SK-N-SH treated with all-trans-retinoic acid at 6 μM for 48 hours (cell line): ENCODE data around the gene ZFHX3.

Experiments used
- ATAC-seq: fragments of 200-7000 bp; cut with Tn5 transposase; 3 replicates; pipeline ENCODE4 v1.9.1; 2020; ENCODE audit warnings: mild to moderate bottlenecking, moderate library complexity
- ARNTL ChIP-seq: fragments of 450-650 bp; formaldehyde crosslinking; IDR thresholded peaks from 2 replicates; pipeline ENCODE4 v1.5.0; 2020; ENCODE audit warnings: low read depth, mild to moderate bottlenecking, moderate library complexity, borderline replicate concordance
- BACH2 ChIP-seq: fragments of 250-450 bp; sonication (Bioruptor Pico); IDR thresholded peaks from 2 replicates; pipeline ENCODE4 v1.9.0; 2021; ENCODE audit warnings: mild to moderate bottlenecking, borderline replicate concordance
- CSDC2 ChIP-seq: fragments of 250-450 bp; sonication (Bioruptor Pico); IDR thresholded peaks from 2 replicates; pipeline ENCODE4 v1.5.0; 2020; ENCODE audit warnings: mild to moderate bottlenecking, moderate library complexity
- ESRRG ChIP-seq: fragments of 250-450 bp; sonication (Bioruptor Pico); IDR thresholded peaks from 2 replicates; pipeline ENCODE4 v1.6.1; 2021; ENCODE audit warnings: mild to moderate bottlenecking
- GLIS3 ChIP-seq: fragments of 250-450 bp; sonication (Bioruptor Pico); IDR thresholded peaks from 2 replicates; pipeline ENCODE4 v1.5.0; 2020; ENCODE audit warnings: mild to moderate bottlenecking, moderate library complexity
- ISL1 ChIP-seq: fragments of 250-450 bp; sonication (Bioruptor Pico); IDR thresholded peaks from 2 replicates; pipeline ENCODE4 v2.1.2; 2022; ENCODE audit warnings: mild to moderate bottlenecking, moderate library complexity
- PPARA ChIP-seq: fragments of 250-450 bp; sonication (Bioruptor Pico); IDR thresholded peaks from 2 replicates; pipeline ENCODE4 v1.5.0; 2020; ENCODE audit warnings: mild to moderate bottlenecking, borderline replicate concordance
- RARB ChIP-seq: fragments of 250-450 bp; sonication (Bioruptor Pico); IDR thresholded peaks from 2 replicates; pipeline ENCODE4 v1.8.0; 2021; ENCODE audit warnings: mild to moderate bottlenecking, moderate library complexity
- SNAI2 ChIP-seq: fragments of 250-450 bp; sonication (Bioruptor Pico); IDR thresholded peaks from 2 replicates; pipeline ENCODE4 v1.5.0; 2020; ENCODE audit warnings: mild to moderate bottlenecking, moderate library complexity
- TCF4 ChIP-seq: fragments of 250-450 bp; sonication (Bioruptor Pico); IDR thresholded peaks from 2 replicates; pipeline ENCODE4 v1.8.0; 2021; ENCODE audit warnings: mild to moderate bottlenecking, moderate library complexity, borderline replicate concordance
- TOX ChIP-seq: fragments of 250-450 bp; sonication (Bioruptor Pico); IDR thresholded peaks from 2 replicates; pipeline ENCODE4 v1.8.0; 2021; ENCODE audit warnings: mild to moderate bottlenecking, moderate library complexity, borderline replicate concordance
- ZC3H10 ChIP-seq: fragments of 250-450 bp; sonication (Bioruptor Pico); IDR thresholded peaks from 2 replicates; pipeline ENCODE4 v1.5.1; 2021; ENCODE audit warnings: mild to moderate bottlenecking, moderate library complexity
- ZFP3 ChIP-seq: fragments of 250-450 bp; sonication (Bioruptor Pico); IDR thresholded peaks from 2 replicates; pipeline ENCODE4 v1.5.0; 2020; ENCODE audit warnings: mild to moderate bottlenecking, moderate library complexity
- ZFP30 ChIP-seq: fragments of 450-650 bp; formaldehyde crosslinking; IDR thresholded peaks from 2 replicates; pipeline ENCODE4 v1.5.0; 2022; ENCODE audit warnings: mild to moderate bottlenecking, moderate library complexity
- ZNF565 ChIP-seq: fragments of 450-650 bp; formaldehyde crosslinking; conservative IDR thresholded peaks from 2 replicates; pipeline ENCODE4 v1.5.0; 2020; ENCODE audit warnings: low read depth, mild to moderate bottlenecking, moderate library complexity
- ZNF70 ChIP-seq: fragments of 450-650 bp; formaldehyde crosslinking; IDR thresholded peaks from 2 replicates; pipeline ENCODE4 v1.5.0; 2020; ENCODE audit warnings: mild to moderate bottlenecking, moderate library complexity
- ZNF8 ChIP-seq: fragments of 450-650 bp; formaldehyde crosslinking; IDR thresholded peaks from 2 replicates; pipeline ENCODE4 v1.5.0; 2020; ENCODE audit warnings: mild to moderate bottlenecking, moderate library complexity
- TF ChIP-seq, protein P1 (sequence below): fragments of 250-450 bp; sonication (Bioruptor Pico); IDR thresholded peaks from 2 replicates; pipeline ENCODE4 v1.8.0; 2021; ENCODE audit warnings: low read depth, mild to moderate bottlenecking, moderate library complexity, borderline replicate concordance
- TF ChIP-seq, protein P2 (sequence below): fragments of 250-450 bp; sonication (Bioruptor Pico); IDR thresholded peaks from 2 replicates; pipeline ENCODE4 v1.5.0; 2020; ENCODE audit warnings: mild to moderate bottlenecking, moderate library complexity
- TF ChIP-seq, protein P3 (sequence below): fragments of 250-450 bp; sonication (Bioruptor Pico); IDR thresholded peaks from 2 replicates; pipeline ENCODE4 v1.5.1; 2020; ENCODE audit warnings: low read depth, mild to moderate bottlenecking, moderate library complexity
- TF ChIP-seq, protein P4 (sequence below): fragments of 250-450 bp; sonication (Bioruptor Pico); IDR thresholded peaks from 2 replicates; pipeline ENCODE4 v1.8.0; 2020; ENCODE audit warnings: mild to moderate bottlenecking, moderate library complexity, borderline replicate concordance

The ZFHX3 gene

DNA sequence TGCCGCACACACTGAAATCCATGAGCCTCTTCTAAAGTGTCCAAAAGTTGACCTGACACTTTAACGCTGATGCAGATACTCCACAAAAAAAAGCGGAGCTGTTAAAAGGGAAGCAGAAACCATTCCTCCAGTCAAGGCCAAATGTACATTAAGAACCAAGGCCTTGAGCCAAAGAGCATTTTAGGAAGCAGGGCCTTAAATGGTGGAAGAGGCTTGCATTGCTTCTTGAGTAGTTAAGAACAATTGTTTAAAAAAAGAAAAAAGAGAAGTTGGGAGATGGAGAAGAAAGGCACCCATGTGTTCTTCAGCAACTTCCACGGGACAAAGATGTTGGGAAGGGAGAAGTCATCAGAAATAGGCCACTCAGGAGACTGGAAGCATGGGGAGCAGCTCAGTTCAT is 6.3 kb downstream of the ZFHX3 start:
- TF ChIP-seq ARNTL (CRISPR knock-in tag), result no peak
- TF ChIP-seq, protein P1, sequence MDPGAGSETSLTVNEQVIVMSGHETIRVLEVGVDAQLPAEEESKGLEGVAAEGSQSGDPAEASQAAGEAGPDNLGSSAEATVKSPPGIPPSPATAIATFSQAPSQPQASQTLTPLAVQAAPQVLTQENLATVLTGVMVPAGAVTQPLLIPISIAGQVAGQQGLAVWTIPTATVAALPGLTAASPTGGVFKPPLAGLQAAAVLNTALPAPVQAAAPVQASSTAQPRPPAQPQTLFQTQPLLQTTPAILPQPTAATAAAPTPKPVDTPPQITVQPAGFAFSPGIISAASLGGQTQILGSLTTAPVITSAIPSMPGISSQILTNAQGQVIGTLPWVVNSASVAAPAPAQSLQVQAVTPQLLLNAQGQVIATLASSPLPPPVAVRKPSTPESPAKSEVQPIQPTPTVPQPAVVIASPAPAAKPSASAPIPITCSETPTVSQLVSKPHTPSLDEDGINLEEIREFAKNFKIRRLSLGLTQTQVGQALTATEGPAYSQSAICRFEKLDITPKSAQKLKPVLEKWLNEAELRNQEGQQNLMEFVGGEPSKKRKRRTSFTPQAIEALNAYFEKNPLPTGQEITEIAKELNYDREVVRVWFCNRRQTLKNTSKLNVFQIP (CRISPR knock-in tag), result no peak
- no peak for ATAC-seq

DNA sequence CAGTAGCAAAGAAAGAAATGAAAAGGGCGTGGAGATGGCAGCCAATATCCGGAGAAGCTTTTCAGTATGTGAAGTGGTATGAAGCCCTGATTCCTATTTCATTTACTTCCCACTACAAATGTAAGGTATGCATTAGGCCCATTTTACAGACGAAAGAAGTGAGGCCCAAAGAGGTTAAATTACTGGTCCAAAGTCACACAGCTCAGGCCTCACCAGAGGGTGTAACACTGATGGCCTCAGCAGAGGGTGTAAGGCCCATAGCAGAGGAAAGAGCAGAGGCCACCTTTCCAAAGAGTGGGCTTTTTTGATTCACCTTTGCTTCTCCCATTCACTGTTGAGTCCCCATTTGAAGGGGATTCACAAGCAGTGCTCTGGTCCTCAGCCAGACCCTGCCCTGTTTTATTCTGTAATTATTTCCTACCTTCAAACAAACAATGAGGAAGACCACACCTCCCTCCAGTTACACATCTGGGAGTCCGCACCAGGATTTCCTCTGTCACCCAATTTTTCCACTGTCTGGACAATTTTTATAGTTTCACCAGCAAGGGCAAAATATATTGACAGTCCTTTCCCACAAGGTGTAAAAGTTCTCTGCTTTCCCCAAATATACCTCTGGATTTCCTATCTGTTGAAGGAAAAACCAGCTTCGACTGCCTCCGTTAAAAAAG is 7.1 kb downstream of the ZFHX3 start:
- ATAC-seq, result no peak
- TF ChIP-seq TCF4 (no peak), GLIS3 (no peak), ARNTL (CRISPR knock-in tag) (no peak), ZFP3 (CRISPR knock-in tag) (no peak), ZNF565 (no peak), ZC3H10 (no peak)
- TF ChIP-seq, protein P2, sequence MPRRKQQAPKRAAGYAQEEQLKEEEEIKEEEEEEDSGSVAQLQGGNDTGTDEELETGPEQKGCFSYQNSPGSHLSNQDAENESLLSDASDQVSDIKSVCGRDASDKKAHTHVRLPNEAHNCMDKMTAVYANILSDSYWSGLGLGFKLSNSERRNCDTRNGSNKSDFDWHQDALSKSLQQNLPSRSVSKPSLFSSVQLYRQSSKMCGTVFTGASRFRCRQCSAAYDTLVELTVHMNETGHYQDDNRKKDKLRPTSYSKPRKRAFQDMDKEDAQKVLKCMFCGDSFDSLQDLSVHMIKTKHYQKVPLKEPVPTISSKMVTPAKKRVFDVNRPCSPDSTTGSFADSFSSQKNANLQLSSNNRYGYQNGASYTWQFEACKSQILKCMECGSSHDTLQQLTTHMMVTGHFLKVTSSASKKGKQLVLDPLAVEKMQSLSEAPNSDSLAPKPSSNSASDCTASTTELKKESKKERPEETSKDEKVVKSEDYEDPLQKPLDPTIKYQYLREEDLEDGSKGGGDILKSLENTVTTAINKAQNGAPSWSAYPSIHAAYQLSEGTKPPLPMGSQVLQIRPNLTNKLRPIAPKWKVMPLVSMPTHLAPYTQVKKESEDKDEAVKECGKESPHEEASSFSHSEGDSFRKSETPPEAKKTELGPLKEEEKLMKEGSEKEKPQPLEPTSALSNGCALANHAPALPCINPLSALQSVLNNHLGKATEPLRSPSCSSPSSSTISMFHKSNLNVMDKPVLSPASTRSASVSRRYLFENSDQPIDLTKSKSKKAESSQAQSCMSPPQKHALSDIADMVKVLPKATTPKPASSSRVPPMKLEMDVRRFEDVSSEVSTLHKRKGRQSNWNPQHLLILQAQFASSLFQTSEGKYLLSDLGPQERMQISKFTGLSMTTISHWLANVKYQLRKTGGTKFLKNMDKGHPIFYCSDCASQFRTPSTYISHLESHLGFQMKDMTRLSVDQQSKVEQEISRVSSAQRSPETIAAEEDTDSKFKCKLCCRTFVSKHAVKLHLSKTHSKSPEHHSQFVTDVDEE (CRISPR knock-in tag), result no peak

DNA sequence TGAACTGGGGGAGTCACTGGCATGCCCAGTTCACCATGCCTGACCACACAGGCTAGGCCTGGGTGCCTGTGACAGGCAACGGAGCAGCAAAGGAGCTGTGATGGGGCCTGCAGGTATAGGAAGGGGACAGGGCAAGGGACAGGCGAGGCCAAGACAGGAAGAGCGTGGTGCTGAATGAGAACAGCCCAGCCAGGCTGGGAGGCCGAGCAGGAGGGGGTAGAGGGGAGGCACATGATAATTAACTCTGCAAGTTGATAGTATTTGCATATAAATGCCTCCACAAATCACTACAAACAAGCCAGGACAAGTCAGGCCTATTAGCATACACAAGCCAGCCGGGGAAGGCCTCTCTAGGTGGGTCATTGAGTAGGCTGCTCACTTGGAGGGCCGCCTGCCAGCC is 7.8 kb downstream of the ZFHX3 start:
- ATAC-seq, result no peak
- TF ChIP-seq ZFP30 (no peak), ZFP3 (CRISPR knock-in tag) (no peak), PPARA (CRISPR knock-in tag) (no peak), ESRRG (no peak), GLIS3 (no peak), TCF4 (no peak)
- TF ChIP-seq, protein P3, sequence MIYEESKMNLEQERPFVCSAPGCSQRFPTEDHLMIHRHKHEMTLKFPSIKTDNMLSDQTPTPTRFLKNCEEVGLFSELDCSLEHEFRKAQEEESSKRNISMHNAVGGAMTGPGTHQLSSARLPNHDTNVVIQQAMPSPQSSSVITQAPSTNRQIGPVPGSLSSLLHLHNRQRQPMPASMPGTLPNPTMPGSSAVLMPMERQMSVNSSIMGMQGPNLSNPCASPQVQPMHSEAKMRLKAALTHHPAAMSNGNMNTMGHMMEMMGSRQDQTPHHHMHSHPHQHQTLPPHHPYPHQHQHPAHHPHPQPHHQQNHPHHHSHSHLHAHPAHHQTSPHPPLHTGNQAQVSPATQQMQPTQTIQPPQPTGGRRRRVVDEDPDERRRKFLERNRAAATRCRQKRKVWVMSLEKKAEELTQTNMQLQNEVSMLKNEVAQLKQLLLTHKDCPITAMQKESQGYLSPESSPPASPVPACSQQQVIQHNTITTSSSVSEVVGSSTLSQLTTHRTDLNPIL (CRISPR knock-in tag), result no peak
- TF ChIP-seq, protein P1 (CRISPR knock-in tag), result no peak

DNA sequence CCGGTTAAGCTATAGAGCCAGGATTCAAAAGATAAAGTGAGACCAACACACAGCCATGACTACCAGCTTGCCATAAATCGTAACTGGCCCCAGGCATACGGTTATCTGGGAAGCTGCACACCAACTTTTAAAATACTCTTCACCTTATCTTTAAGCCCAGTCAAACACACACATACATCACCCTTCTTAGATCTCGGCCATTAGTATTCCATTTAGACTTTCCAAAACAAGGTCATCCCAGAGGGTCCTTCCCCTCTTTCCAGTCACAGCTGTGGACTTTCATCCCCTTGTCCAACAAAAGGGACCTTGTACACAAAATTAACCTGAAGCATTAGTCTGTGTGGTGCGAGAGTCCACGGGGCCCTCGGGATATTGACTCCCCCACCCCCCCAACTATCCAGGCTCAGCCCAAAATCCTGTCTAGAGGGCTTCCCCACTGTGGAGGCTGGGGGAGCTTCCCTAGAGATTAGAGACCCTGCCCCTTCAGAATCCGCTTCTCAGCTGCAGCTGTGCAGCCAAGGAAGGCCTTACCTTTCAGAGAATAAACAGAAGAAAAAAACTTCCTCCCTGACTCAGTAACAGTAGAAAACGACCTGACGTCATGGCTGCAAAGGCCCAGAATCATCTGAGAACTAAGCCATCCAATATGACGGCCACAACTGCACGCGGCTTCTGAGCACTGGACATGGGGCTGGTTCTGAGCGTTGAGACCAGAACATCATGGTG is 9.9 kb downstream of the ZFHX3 start:
- peak; percentile 15; the same call in 1 of the 3 replicates for ATAC-seq
- TF ChIP-seq, protein P3 (CRISPR knock-in tag), result no peak
- TF ChIP-seq ZC3H10 (no peak), GLIS3 (no peak), ZNF70 (CRISPR knock-in tag) (no peak), ARNTL (CRISPR knock-in tag) (no peak), ZNF8 (CRISPR knock-in tag) (no peak), ZNF565 (no peak), CSDC2 (CRISPR knock-in tag) (no peak), TCF4 (no peak), BACH2 (CRISPR knock-in tag) (no peak), PPARA (CRISPR knock-in tag) (no peak), TOX (no peak), SNAI2 (no peak), ESRRG (no peak), ISL1 (CRISPR knock-in tag) (no peak), RARB (CRISPR knock-in tag) (no peak)
- TF ChIP-seq, protein P1 (CRISPR knock-in tag), result no peak
- TF ChIP-seq, protein P4, sequence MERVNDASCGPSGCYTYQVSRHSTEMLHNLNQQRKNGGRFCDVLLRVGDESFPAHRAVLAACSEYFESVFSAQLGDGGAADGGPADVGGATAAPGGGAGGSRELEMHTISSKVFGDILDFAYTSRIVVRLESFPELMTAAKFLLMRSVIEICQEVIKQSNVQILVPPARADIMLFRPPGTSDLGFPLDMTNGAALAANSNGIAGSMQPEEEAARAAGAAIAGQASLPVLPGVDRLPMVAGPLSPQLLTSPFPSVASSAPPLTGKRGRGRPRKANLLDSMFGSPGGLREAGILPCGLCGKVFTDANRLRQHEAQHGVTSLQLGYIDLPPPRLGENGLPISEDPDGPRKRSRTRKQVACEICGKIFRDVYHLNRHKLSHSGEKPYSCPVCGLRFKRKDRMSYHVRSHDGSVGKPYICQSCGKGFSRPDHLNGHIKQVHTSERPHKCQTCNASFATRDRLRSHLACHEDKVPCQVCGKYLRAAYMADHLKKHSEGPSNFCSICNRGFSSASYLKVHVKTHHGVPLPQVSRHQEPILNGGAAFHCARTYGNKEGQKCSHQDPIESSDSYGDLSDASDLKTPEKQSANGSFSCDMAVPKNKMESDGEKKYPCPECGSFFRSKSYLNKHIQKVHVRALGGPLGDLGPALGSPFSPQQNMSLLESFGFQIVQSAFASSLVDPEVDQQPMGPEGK (CRISPR knock-in tag), result no peak
